GM18907 (cell line): Measurements from ENCODE around the gene MARS2.
"Not testable (repeated sequence)": the region's sequence is repeated elsewhere in the genome, so short reads cannot be mapped to it uniquely, and the experiment has no call there.

Experiments
- ATAC-seq: cut with Tn5 transposase; IDR thresholded peaks from one replicate; pipeline ENCODE4 v1.9.1; 2021; ENCODE audit warnings: mild to moderate bottlenecking, moderate library complexity; ENCODE audit not compliant: unreplicated experiment

Gene MARS2

GRCh38 chr2:197705912-197706838, 1.0 kb downstream of the MARS2 start:
- ATAC-seq = peak; percentile 42

- no peak for ATAC-seq
These were observed 1.7 kb downstream of the MARS2 start for GRCh38 chr2:197706839-197707207.

- ATAC-seq = no peak
These were observed 2.4 kb downstream of the MARS2 start for GRCh38 chr2:197707316-197708213.

- no peak for ATAC-seq
These were observed 3.2 kb downstream of the MARS2 start for GRCh38 chr2:197708331-197708730.

- ATAC-seq = not testable (repeated sequence)
These were observed 4.0 kb downstream of the MARS2 start for GRCh38 chr2:197709140-197709539.

GRCh38 chr2:197710424-197711042, 5.4 kb downstream of the MARS2 start:
- ATAC-seq = peak; percentile 83

GRCh38 chr2:197711578-197711977, 6.4 kb downstream of the MARS2 start:
- no peak for ATAC-seq

- ATAC-seq = no peak
These were observed 8.1 kb downstream of the MARS2 start for GRCh38 chr2:197713271-197713670.

GRCh38 chr2:197717863-197718262, 12.7 kb downstream of the MARS2 start:
- ATAC-seq = no peak

GRCh38 chr2:197727011-197727410, 21.8 kb downstream of the MARS2 start:
- ATAC-seq = no peak

- ATAC-seq = not testable (repeated sequence)
These were observed 23.7 kb downstream of the MARS2 start for GRCh38 chr2:197728555-197729544.

GRCh38 chr2:197740200-197740599, 35.0 kb downstream of the MARS2 start:
- no peak for ATAC-seq
